Stomach (tissue), 9 donors: ENCODE data around the gene B4GALNT4. TPM values are rescaled to one million over a fixed set of nuclear protein-coding genes. Genes with fewer than 3 reads are reported as not detected.

ENCODE experiments used
- DNase-seq, 2 donors: peaks; one replicate each; pipeline versions ENCODE4 v3.0.0 to v3.0.0-alpha.2; 2013 to 2019
- H3K27ac ChIP-seq, 5 donors: fragments of 200-600 bp in 4 of 5; sonication (generic) in 4 of 5; one replicate each; pipeline ENCODE4 v1.5.1; 2013 to 2019; ENCODE audit warnings: mild to moderate bottlenecking in 1 of 5, moderate library complexity in 1 of 5
- H3K27me3 ChIP-seq, 3 donors: fragments of 200-600 bp; sonication (generic); one replicate each; pipeline ENCODE4 v1.5.1; 2017 to 2019; ENCODE audit warnings: mixed run types in 1 of 3
- H3K36me3 ChIP-seq, 4 donors: fragments of 200-600 bp; sonication (generic); 1 replicate in 3 of 4; 2 replicates in 1 of 4; pipeline ENCODE4 v1.5.1; 2016 to 2019
- H3K4me1 ChIP-seq, 4 donors: fragments of 200-600 bp; sonication (generic); one replicate each; pipeline ENCODE4 v1.5.1; 2016 to 2019
- H3K4me3 ChIP-seq, 4 donors: fragments of 200-600 bp; sonication (generic) in 3 of 4; one replicate each; pipeline ENCODE4 v1.5.1; 2016 to 2019; ENCODE audit warnings: mild to moderate bottlenecking in 1 of 4
- H3K9me3 ChIP-seq, 4 donors: fragments of 200-600 bp; sonication (generic); one replicate each; pipeline ENCODE4 v1.5.1; 2016 to 2019
- EP300 ChIP-seq: sonication (generic); formaldehyde crosslinking; IDR thresholded peaks from one replicate; pipeline ENCODE4 v1.6.1; 2017; ENCODE audit warnings: antibody characterized with exemption
- POLR2A ChIP-seq, 4 donors: fragments of 450-650 bp; IDR thresholded peaks; one replicate each; pipeline ENCODE4 v1.6.1; 2016; ENCODE audit warnings: antibody characterized with exemption in 4 of 4, control low read depth in 2 of 4, mild to moderate bottlenecking in 1 of 4, moderate library complexity in 1 of 4
- POLR2AphosphoS5 ChIP-seq, 3 donors: sonication (generic); formaldehyde crosslinking; IDR thresholded peaks; one replicate each; pipeline ENCODE4 v1.6.1; 2016; ENCODE audit warnings: antibody characterized with exemption in 3 of 3
- WGBS, 5 donors: extraction: QIAGEN DNeasy Blood & Tissue Kit in 3 of 5; methylation state at CpG; one replicate each; pipeline versions ENCODE4 v1.1.5 to v1.1.7; 2013 to 2018; 5-methylcytosine and 5-hydroxymethylcytosine counted together
- intact Hi-C: fragments of 100-400 bp; cut with DNase I; formaldehyde crosslinking; loops from one replicate; pipeline ENCODE4 v1.15.1; 2023; ENCODE audit warnings: low total_unique reads
- polyA plus RNA-seq, 3 donors: library from polyadenylated mRNA; stranded (reverse); fragments of 200-250 nt; gene quantifications; one replicate each; pipeline ENCODE4 v1.2.3, GENCODE V29; 2013
- total RNA-seq, 5 donors: library from RNA; depleted of rRNA; stranded (reverse); fragments of >200 nt; gene quantifications; one replicate each; pipeline versions ENCODE4 v1.1.0 to v1.2.3, GENCODE V29; 2014 to 2016
- TF ChIP-seq, protein P1 (sequence below), 7 experiments: fragments of 450-650 bp in 4 of 7; fragments of 200-600 bp in 3 of 7; sonication (generic) in 3 of 7; IDR thresholded peaks; one replicate each; pipeline ENCODE4 v1.5.1; 2016 to 2019; ENCODE audit warnings: antibody characterized with exemption in 7 of 7, control low read depth in 2 of 7, mild to moderate bottlenecking in 1 of 7
- donor health status: healthy with polysubstance abuse.
- donor health status: Bipolar disorder and iron deficiency.
- donor health status: healthy.

B4GALNT4 gene
- total and polyA plus RNA-seq, 8 donors, result 0.45 to 8.8 (median 4.3) TPM; not detected in 2

DNA sequence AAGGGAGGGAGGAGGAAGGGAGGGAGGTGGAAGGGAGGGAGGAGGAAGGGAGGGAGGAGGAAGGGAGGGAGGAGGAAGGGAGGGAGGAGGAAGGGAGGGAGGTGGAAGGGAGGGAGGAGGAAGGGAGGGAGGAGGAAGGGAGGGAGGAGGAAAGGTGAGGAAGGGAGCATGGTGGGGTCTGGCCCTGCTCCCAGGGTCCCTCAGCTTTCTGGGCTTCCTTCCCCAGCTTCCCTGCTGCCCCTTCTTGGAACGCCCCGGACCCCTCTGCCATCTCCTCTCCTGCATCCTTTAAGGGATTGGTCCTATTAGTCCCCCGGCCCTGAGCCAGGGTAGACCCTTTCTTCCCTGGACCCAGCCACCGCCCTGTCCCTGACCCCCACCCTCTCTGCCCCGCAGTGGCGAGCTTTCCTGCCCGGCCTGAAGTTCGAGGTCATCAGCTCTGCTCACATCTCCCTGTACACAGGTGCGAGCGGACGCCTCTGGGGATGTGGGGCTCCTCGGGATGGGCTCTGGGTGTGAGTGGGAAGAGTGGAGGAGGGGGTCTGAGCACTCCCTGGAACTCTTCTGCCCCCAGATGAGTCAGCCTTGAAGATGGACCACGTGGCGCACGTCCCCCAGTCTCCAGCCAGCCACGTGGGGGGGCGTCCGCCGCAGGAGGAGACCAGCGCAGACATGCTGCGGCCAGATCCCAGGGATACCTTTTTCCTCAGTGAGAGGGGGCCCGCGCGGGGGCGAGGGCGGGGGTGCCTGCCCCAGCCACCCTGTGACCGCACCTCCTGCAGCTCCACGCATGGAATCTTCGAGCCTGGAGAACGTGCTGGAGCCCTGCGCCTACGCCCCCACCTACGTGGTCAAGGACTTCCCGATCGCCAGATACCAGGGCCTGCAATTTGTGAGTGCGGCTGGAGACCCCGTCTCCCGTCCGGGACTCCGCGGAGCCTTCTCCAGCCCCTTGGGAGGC, 6.0 kb downstream of the B4GALNT4 start:
- Histone ChIP-seq H3K27ac (no peak overlapping the region), H3K4me3 (no peak overlapping the region), H3K4me1 (peaks cover 0 to 2% (median 0%) of the 10 kb centered on the region in 4 donors), H3K27me3 (peaks cover 0 to 36% (median 6%) of the 10 kb centered on the region in 3 donors), H3K36me3 (no peaks in the 10 kb centered on the region), H3K9me3 (no peaks in the 10 kb centered on the region)
- intact Hi-C loops, result no loop called here
- TF ChIP-seq EP300, result no peak
- TF ChIP-seq, protein P1, sequence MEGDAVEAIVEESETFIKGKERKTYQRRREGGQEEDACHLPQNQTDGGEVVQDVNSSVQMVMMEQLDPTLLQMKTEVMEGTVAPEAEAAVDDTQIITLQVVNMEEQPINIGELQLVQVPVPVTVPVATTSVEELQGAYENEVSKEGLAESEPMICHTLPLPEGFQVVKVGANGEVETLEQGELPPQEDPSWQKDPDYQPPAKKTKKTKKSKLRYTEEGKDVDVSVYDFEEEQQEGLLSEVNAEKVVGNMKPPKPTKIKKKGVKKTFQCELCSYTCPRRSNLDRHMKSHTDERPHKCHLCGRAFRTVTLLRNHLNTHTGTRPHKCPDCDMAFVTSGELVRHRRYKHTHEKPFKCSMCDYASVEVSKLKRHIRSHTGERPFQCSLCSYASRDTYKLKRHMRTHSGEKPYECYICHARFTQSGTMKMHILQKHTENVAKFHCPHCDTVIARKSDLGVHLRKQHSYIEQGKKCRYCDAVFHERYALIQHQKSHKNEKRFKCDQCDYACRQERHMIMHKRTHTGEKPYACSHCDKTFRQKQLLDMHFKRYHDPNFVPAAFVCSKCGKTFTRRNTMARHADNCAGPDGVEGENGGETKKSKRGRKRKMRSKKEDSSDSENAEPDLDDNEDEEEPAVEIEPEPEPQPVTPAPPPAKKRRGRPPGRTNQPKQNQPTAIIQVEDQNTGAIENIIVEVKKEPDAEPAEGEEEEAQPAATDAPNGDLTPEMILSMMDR (IDR thresholded peaks at IDR 0.05), result no peak
- TF ChIP-seq POLR2AphosphoS5 (IDR thresholded peaks at IDR 0.05), result no peak
- no peak for TF ChIP-seq POLR2A (IDR thresholded peaks at IDR 0.05)
- no peak for DNase-seq
- WGBS, 5 donors, result 89 to 91% (median 90%) methylated on average over 28 to 41 of the region's 41 CpGs

DNA sequence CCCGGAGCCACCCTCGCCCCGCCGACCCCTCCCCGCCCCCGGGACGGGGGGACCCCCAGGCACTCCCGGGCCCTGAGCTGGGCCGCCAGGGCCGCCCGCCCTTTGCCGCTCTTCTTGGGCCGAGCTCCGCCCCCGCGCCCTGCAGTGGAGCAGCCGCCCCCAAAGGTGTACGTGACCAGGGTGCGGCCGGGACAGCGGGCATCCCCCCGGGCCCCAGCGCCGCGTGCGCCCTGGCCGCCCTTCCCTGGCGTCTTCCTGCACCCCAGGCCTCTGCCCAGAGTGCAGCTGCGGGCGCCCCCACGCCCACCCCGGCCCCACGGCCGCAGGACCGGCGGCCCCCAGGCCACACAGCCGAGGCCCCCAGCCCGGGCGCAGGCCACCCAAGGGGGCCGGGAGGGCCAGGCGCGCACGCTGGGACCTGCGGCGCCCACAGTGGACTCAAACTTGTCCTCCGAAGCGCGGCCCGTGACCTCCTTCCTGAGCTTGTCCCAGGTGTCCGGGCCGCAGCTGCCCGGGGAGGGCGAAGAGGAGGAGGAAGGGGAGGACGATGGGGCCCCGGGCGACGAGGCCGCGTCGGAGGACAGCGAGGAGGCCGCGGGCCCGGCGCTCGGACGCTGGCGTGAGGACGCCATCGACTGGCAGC, 7.4 kb downstream of the B4GALNT4 start:
- Histone ChIP-seq H3K27ac (no peak overlapping the region), H3K9me3 (no peaks in the 10 kb centered on the region), H3K27me3 (peaks cover 0 to 27% (median 7%) of the 10 kb centered on the region in 3 donors), H3K4me1 (no peaks in the 10 kb centered on the region), H3K4me3 (no peak overlapping the region), H3K36me3 (no peaks in the 10 kb centered on the region)
- WGBS, 5 donors, result 93 to 95% (median 94%) methylated on average over 41 to 70 of the region's 70 CpGs
- no peak for TF ChIP-seq EP300
- no peak for TF ChIP-seq POLR2AphosphoS5 (IDR thresholded peaks at IDR 0.05)
- no peak for TF ChIP-seq POLR2A (IDR thresholded peaks at IDR 0.05)
- TF ChIP-seq, protein P1 (IDR thresholded peaks at IDR 0.05), result no peak
- intact Hi-C loops, result no loop called here
- DNase-seq, result no peak

DNA sequence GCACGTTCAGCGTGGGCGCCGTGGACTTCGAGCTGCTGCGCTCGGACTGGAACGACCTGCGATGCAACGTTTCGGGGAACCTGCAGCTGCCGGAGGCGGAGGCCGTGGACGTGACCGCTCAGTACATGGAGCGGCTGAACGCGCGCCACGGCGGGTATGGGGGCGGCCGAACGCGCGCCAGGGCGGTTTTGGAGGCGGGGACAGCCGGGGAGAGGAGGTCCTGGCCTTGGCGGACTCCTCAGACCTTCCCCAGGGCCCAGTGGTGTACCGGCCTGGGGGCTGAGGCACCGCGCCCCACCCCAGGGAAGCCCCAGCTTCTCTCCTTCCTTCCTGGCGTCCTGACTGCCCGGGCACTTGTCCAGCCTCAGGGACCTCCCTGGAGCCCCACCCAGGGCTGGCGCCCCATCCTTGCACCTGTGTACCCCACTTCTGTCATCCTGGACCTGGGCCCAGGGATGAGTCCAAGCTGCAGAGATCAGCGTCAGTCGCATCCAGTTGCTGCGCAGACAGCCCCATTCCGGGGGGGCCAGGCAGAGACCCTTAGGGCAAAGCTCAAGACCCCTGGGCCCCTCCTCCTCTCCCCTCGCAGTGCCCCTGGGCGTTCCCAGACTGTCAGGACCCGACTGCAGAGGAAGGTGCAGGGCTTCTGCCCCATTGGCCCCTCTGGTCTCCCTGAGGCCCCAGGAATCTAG, 8.0 kb downstream of the B4GALNT4 start:
- DNase-seq, result no peak
- no peaks in the 10 kb centered on the region for H3K9me3 ChIP-seq

More for the DNA sequence above, 8.0 kb downstream of the B4GALNT4 start:
- 86 to 92% (median 90%) methylated on average over 25 to 44 of the region's 44 CpGs for WGBS, 5 donors
- no peaks in the 10 kb centered on the region for H3K4me1 ChIP-seq
- intact Hi-C loops, result no loop called here
- H3K27ac ChIP-seq, result no peak overlapping the region
- H3K4me3 ChIP-seq, result no peak overlapping the region
- H3K27me3 ChIP-seq, result peaks cover 0 to 24% (median 7%) of the 10 kb centered on the region in 3 donors
- TF ChIP-seq POLR2A (IDR thresholded peaks at IDR 0.05) (no peak), POLR2AphosphoS5 (IDR thresholded peaks at IDR 0.05) (no peak), EP300 (no peak)
- TF ChIP-seq, protein P1 (IDR thresholded peaks at IDR 0.05), result no peak
- H3K36me3 ChIP-seq, result no peaks in the 10 kb centered on the region
